A549 treated with CpdA at 1 μM for 4 hours (cell line): Measurements from ENCODE around the gene SLC5A3. TPM values are rescaled to one million over a fixed set of nuclear protein-coding genes. Genes with fewer than 3 reads are reported as not detected.

Experiments
- total RNA-seq: library from RNA; stranded (reverse); fragments of 200-300 nt; extraction: Qiagen RNA extraction; gene quantifications from 5 replicates; pipeline ENCODE4 v1.2.3, GENCODE V29; 2022; ENCODE audit warnings: low read depth

The SLC5A3 gene
- 3.7 to 4.8 TPM (median 4.0 TPM) in 5 replicates for total RNA-seq

GRCh38 chr21:34073032-34073748 is at the start of gene SLC5A3, which contains the start of gene MRPS6:
TSS of gene SLC5A3 (plus strand) at chr21:34073578. CDS start at chr21:34095199, 21,621 bp downstream.
TSS of gene MRPS6 (plus strand) at chr21:34073578. CDS start at chr21:34073701, 123 bp downstream.

Other genes with a start within 250 kb of the SLC5A3 start
- gene ATP5PO, start 157.8 kb upstream of the SLC5A3 start, total RNA-seq, result 136 to 155 TPM (median 150 TPM) in 5 replicates
- gene MRPS6, start within 50 bp of the SLC5A3 start, total RNA-seq, result 42.9 to 53.5 TPM (median 48.6 TPM) in 5 replicates